A549 (cell line): ENCODE results near the gene SCAP. TPM values are rescaled to one million over a fixed set of nuclear protein-coding genes. Genes with fewer than 3 reads are reported as not detected.

ENCODE experiments used
- ATAC-seq, 2 experiments: fragments of 200-7000 bp in 1 of 2; fragments of >200 bp in 1 of 2; cut with Nextera tagmentation in 1 of 2; cut with Tn5 transposase in 1 of 2; 3 replicates each; pipeline versions ENCODE4 v1.8.0 to v1.9.1; 2018 to 2020; ENCODE audit warnings: mild to moderate bottlenecking in 1 of 2, moderate library complexity in 1 of 2
- CTCF ChIA-PET: fragments of 300-600 bp; sonication (Branson Sonifier 250); formaldehyde crosslinking; extraction: SDS; loops from one replicate; lab custom pipeline; 2021; ENCODE audit warnings: antibody characterized with exemption, inconsistent platforms; lab: Yijun Ruan, JAX
- POLR2A ChIA-PET: fragments of 350-600 bp; formaldehyde crosslinking; extraction: SDS; loops from one replicate; lab custom pipeline; 2021; ENCODE audit warnings: antibody characterized with exemption, inconsistent platforms; lab: Yijun Ruan, JAX
- DNase-seq, 2 experiments: peaks; one replicate each; pipeline versions ENCODE4 v3.0.0 to v3.0.0-alpha.2; 2011 to 2016; ENCODE audit warnings: low read depth in 1 of 2, low spot score in 1 of 2
- FAIRE-seq: peaks from 2 replicates; lab custom pipeline; 2011; peaks lifted over from hg19 to GRCh38; lab: Jason Lieb, UNC
- H3K27ac ChIP-seq, 2 experiments: fragments of >200 bp; sonication (Bioruptor Twin); formaldehyde crosslinking; 3 replicates each; pipeline ENCODE4 v1.5.1; 2016 to 2017
- H3K4me1 ChIP-seq: fragments of >200 bp; sonication (Bioruptor Twin); formaldehyde crosslinking; 3 replicates; pipeline ENCODE4 v1.6.1; 2016
- H3K4me2 ChIP-seq: fragments of >200 bp; sonication (Bioruptor Twin); formaldehyde crosslinking; 3 replicates; pipeline ENCODE4 v1.6.1; 2016
- H3K4me3 ChIP-seq: fragments of >200 bp; sonication (Bioruptor Twin); formaldehyde crosslinking; 3 replicates; pipeline ENCODE4 v1.5.1; 2016
- H3K9me3 ChIP-seq: fragments of >200 bp; sonication (Bioruptor Twin); formaldehyde crosslinking; 3 replicates; pipeline ENCODE4 v1.6.1; 2016
- CEBPB ChIP-seq, 2 experiments: fragments of >200 bp in 1 of 2; sonication (Bioruptor Twin) in 1 of 2; formaldehyde crosslinking in 1 of 2; IDR thresholded peaks; 2 replicates each; pipeline ENCODE4 v1.6.1; 2012 to 2016
- E2F6 ChIP-seq: IDR thresholded peaks from 2 replicates; pipeline ENCODE4 v1.6.1; 2012; ENCODE audit warnings: low read depth, borderline replicate concordance
- ESRRA ChIP-seq: fragments of 150-350 bp; IDR thresholded peaks from 2 replicates; pipeline ENCODE4 v1.6.1; 2014; ENCODE audit warnings: mild to moderate bottlenecking, low read length, borderline replicate concordance
- FOSB ChIP-seq: fragments of 250-450 bp; sonication (Bioruptor Pico); IDR thresholded peaks from 2 replicates; pipeline ENCODE4 v1.5.0; 2020; ENCODE audit warnings: mild to moderate bottlenecking, moderate library complexity
- FOSL2 ChIP-seq, 2 experiments: fragments of 450-650 bp in 1 of 2; fragments of >200 bp in 1 of 2; sonication (Bioruptor Twin) in 1 of 2; formaldehyde crosslinking; IDR thresholded peaks; 2 replicates each; pipeline versions ENCODE4 v1.5.0 to v1.6.1; 2016 to 2020; ENCODE audit warnings: mild to moderate bottlenecking in 1 of 2, moderate library complexity in 1 of 2
- HDAC2 ChIP-seq: fragments of 200-600 bp; sonication (generic); IDR thresholded peaks from 2 replicates; pipeline ENCODE4 v1.6.1; 2016
- HOXB5 ChIP-seq: fragments of 250-450 bp; sonication (Bioruptor Pico); IDR thresholded peaks from 2 replicates; pipeline ENCODE4 v1.5.0; 2020; ENCODE audit warnings: mild to moderate bottlenecking, moderate library complexity
- POLR2A ChIP-seq: IDR thresholded peaks from 2 replicates; pipeline ENCODE4 v1.6.1; 2012; ENCODE audit warnings: mild to moderate bottlenecking, low read length
- POLR2AphosphoS2 ChIP-seq: conservative IDR thresholded peaks from 2 replicates; pipeline ENCODE4 v1.6.1; 2012; ENCODE audit warnings: low read length, improper control_type of control experiment, inconsistent platforms
- RAD21 ChIP-seq, 2 experiments: fragments of >200 bp in 1 of 2; sonication (Bioruptor Twin) in 1 of 2; formaldehyde crosslinking in 1 of 2; IDR thresholded peaks in 1 of 2; conservative IDR thresholded peaks in 1 of 2; 2 replicates in 1 of 2; 3 replicates in 1 of 2; pipeline ENCODE4 v1.6.1; 2012 to 2018; ENCODE audit warnings: inconsistent platforms in 1 of 2
- RCOR1 ChIP-seq: fragments of 150-350 bp; IDR thresholded peaks from 2 replicates; pipeline ENCODE4 v1.6.1; 2014; ENCODE audit warnings: antibody characterized with exemption, low read length, low read depth
- REST ChIP-seq: fragments of 200-600 bp; sonication (generic); IDR thresholded peaks from 2 replicates; pipeline ENCODE4 v1.6.1; 2016; ENCODE audit warnings: antibody characterized with exemption, mild to moderate bottlenecking, moderate library complexity
- RNF2 ChIP-seq: fragments of 200-600 bp; sonication (generic); IDR thresholded peaks from 2 replicates; pipeline ENCODE4 v1.6.1; 2016; ENCODE audit warnings: low read depth, mild to moderate bottlenecking, antibody characterized with exemption, moderate library complexity, borderline replicate concordance
- SMC3 ChIP-seq: fragments of >200 bp; sonication (Bioruptor Twin); formaldehyde crosslinking; IDR thresholded peaks from 3 replicates; pipeline ENCODE4 v1.6.1; 2018; ENCODE audit warnings: inconsistent platforms
- SREBF2 ChIP-seq: fragments of 450-650 bp; IDR thresholded peaks from 2 replicates; pipeline ENCODE4 v1.6.1; 2014; ENCODE audit warnings: mild to moderate bottlenecking, moderate library complexity
- TFCP2L1 ChIP-seq: fragments of 250-450 bp; sonication (Bioruptor Pico); IDR thresholded peaks from 2 replicates; pipeline ENCODE4 v1.5.0; 2021; ENCODE audit warnings: mild to moderate bottlenecking
- ZC3H11A ChIP-seq: fragments of 450-650 bp; IDR thresholded peaks from 2 replicates; pipeline ENCODE4 v1.6.1; 2014; ENCODE audit warnings: antibody characterized with exemption, mild to moderate bottlenecking
- ZFP36 ChIP-seq: fragments of 450-650 bp; IDR thresholded peaks from 2 replicates; pipeline ENCODE4 v1.6.1; 2014; ENCODE audit warnings: borderline replicate concordance; ENCODE audit not compliant: partially characterized antibody
- WGBS: methylation state at CpG from one replicate; pipeline ENCODE4 v1.1.6; 2017; ENCODE audit errors: missing lambda C conversion rate; 5-methylcytosine and 5-hydroxymethylcytosine counted together
- polyA plus RNA-seq, 4 experiments: library from polyadenylated mRNA; depleted of rRNA in 3 of 4; stranded (reverse); fragments of >200 nt; fragmentation: RNase III in 1 of 4; extraction: RNeasy Plus Mini Kit Qiagen cat#74134 plus additional on column Dnase treatment in 1 of 4; gene quantifications; 2 replicates in 3 of 4; 3 replicates in 1 of 4; pipeline ENCODE4 v1.2.3, GENCODE V29; 2011 to 2017

The SCAP gene
- polyA plus RNA-seq, 2 of the 4 experiments (the other 2 are of a cell fraction): 12.9 to 25.9 TPM

- DNase-seq (no peak), ATAC-seq (no peak)
- Histone ChIP-seq H3K4me3 (no peak overlapping the region), H3K9me3 (no peaks in the 10 kb centered on the region), H3K27ac (no peak overlapping the region)
- TF ChIP-seq HOXB5 (CRISPR knock-in tag): no peak
- TF ChIP-seq ZFP36: no peak
- no peak for TF ChIP-seq RAD21 (conservative IDR thresholded peaks at IDR 0.05 in 1 of 2, IDR thresholded peaks at IDR 0.05 in 1 of 2)
- no peak for TF ChIP-seq POLR2A
- TF ChIP-seq ZC3H11A: no peak
- no peak for TF ChIP-seq HDAC2
- no peak for TF ChIP-seq SMC3
- no peak for TF ChIP-seq FOSB (CRISPR knock-in tag)
- TF ChIP-seq CEBPB (IDR thresholded peaks at IDR 0.05): no peak
- no peak for TF ChIP-seq FOSL2 (IDR thresholded peaks at IDR 0.05)
- TF ChIP-seq FOSL2 (CRISPR knock-in tag; IDR thresholded peaks at IDR 0.05): no peak
- TF ChIP-seq, all 56 proteins: peak for 0
- ChIA-PET CTCF (interaction anchor here (0.9 to 2.7 kb wide), 5 partner anchors 8 to 63 kb away, joined by 3 to 12 read pairs (median 5); partner anchors contain the start of gene SCAP), POLR2A (interaction anchor here (1.2 kb wide), 1 partner anchor 9 kb away, joined by 3 read pairs; no protein-coding TSS in a partner anchor)
- FAIRE-seq: no peak
- no peaks in the 10 kb centered on the region for H3K4me1 ChIP-seq
- no peak overlapping the region for H3K4me2 ChIP-seq
- 80% methylated on average over 6 of the region's 12 CpGs for WGBS
Measured at GRCh38 chr3:47412842-47413520, 62.8 kb downstream of the SCAP start.

GRCh38 chr3:47412453-47412756 is 63.3 kb downstream of the SCAP start:
- no peak for FAIRE-seq
- no peak overlapping the region for H3K4me2 ChIP-seq
- no peak for DNase-seq
- no peak for ATAC-seq
- POLR2A ChIA-PET: interaction anchor here (1.2 kb wide), 1 partner anchor 10 kb away, joined by 3 read pairs; no protein-coding TSS in a partner anchor
- H3K27ac ChIP-seq: no peak overlapping the region
- TF ChIP-seq POLR2AphosphoS2 (no peak), SREBF2 (no peak), FOSB (CRISPR knock-in tag) (no peak), FOSL2 (IDR thresholded peaks at IDR 0.05) (no peak), FOSL2 (CRISPR knock-in tag; IDR thresholded peaks at IDR 0.05) (no peak), REST (no peak), CEBPB (IDR thresholded peaks at IDR 0.05) (no peak), TFCP2L1 (CRISPR knock-in tag) (no peak), E2F6 (no peak), RCOR1 (no peak), RNF2 (no peak), ESRRA (no peak)
- TF ChIP-seq, all 56 proteins: peak for 0
- no peak overlapping the region for H3K4me3 ChIP-seq
- CTCF ChIA-PET: interaction anchor here (1.0 to 2.7 kb wide), 2 partner anchors 9 to 64 kb away, joined by 3 to 12 read pairs; partner anchors contain the start of gene SCAP
- no peaks in the 10 kb centered on the region for H3K9me3 ChIP-seq
- 86% methylated on average over 4 of the region's 5 CpGs for WGBS
- no peaks in the 10 kb centered on the region for H3K4me1 ChIP-seq
